NT2/D1 (cell line): ENCODE data around the gene EDEM3.
"Not testable (repeated sequence)": the region's sequence is repeated elsewhere in the genome, so short reads cannot be mapped to it uniquely, and the experiment has no call there.

Experiments
- DNase-seq: peaks from one replicate; pipeline ENCODE4 v3.0.0-alpha.2; 2011; ENCODE audit warnings: low read depth, low spot score
- H3K27me3 ChIP-seq: 2 replicates; pipeline ENCODE4 v1.6.0; 2011; ENCODE audit warnings: mild to moderate bottlenecking; ENCODE audit not compliant: insufficient read length, insufficient read depth
- H3K36me3 ChIP-seq: 2 replicates; pipeline ENCODE4 v1.6.1; 2011; ENCODE audit warnings: mild to moderate bottlenecking, low read length, mixed read lengths; ENCODE audit not compliant: insufficient read depth, insufficient read length
- H3K4me1 ChIP-seq: 2 replicates; pipeline ENCODE4 v1.5.1; 2011; ENCODE audit not compliant: insufficient read depth, insufficient read length
- H3K4me3 ChIP-seq: 2 replicates; pipeline ENCODE4 v1.5.1; 2011; ENCODE audit warnings: low read depth; ENCODE audit not compliant: insufficient read length
- H3K9ac ChIP-seq: 2 replicates; pipeline ENCODE4 v1.6.0; 2011; ENCODE audit warnings: low read depth; ENCODE audit not compliant: insufficient read length
- H3K9me3 ChIP-seq: 2 replicates; pipeline ENCODE4 v1.5.1; 2011; ENCODE audit warnings: mild to moderate bottlenecking, low read length; ENCODE audit not compliant: insufficient read depth
- SUZ12 ChIP-seq: IDR thresholded peaks from 2 replicates; pipeline ENCODE4 v1.6.1; 2011; ENCODE audit not compliant: insufficient read length, insufficient read depth; ENCODE audit errors: extremely low read depth
- YY1 ChIP-seq: IDR thresholded peaks from 2 replicates; pipeline ENCODE4 v1.6.1; 2011; ENCODE audit not compliant: insufficient read length, insufficient read depth
- ZNF274 ChIP-seq: IDR thresholded peaks from 2 replicates; pipeline ENCODE4 v1.6.1; 2011; ENCODE audit warnings: mild to moderate bottlenecking, low read depth, low read length

EDEM3 gene

DNA sequence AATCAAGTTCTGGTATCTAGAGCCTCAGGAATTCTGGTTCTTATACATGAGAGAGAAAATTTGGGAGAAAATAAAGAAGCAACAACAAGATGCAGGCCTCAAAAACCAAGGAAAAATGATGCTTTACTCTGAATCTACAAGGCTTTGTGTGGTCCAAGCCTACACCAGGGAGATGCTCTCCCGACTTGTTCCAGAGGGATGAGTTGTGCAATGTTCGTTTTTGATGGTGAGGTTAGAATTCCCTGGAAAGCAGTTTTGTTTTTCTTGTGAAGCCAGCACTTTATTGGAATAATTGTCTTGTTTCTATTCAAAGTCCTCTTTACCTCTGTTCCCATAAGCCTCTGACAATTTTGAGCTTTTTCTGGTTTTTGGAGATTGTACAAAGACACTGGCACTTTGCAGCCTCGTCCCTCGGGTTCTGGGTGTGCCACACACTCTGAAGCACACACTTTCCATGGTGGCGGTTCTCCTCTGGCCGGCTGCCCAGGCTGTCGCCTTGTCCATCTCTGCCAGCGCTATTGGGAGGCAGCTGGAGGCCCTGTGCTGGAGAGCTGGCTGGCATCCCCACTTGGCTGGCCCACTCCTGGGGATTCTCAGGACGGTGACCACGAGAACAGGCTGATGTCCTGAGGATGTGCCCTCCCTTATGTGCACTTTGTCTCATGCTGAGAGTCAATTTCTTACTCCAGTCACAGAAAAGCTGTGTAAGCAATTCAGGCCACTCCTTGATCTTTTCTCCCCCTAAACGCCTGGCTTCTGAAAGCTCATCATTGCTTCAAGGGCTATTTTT is 70.2 kb downstream of the EDEM3 start:
- H3K9ac ChIP-seq: no peak overlapping the region
- no peaks in the 10 kb centered on the region for H3K27me3 ChIP-seq
- H3K36me3 ChIP-seq: no peaks in the 10 kb centered on the region
- no peaks in the 10 kb centered on the region for H3K4me1 ChIP-seq
- TF ChIP-seq SUZ12 (no peak), ZNF274 (no peak), YY1 (no peak)
- no peak for DNase-seq
- peaks cover 30% of the 10 kb centered on the region for H3K9me3 ChIP-seq
- H3K4me3 ChIP-seq: no peak overlapping the region

DNA sequence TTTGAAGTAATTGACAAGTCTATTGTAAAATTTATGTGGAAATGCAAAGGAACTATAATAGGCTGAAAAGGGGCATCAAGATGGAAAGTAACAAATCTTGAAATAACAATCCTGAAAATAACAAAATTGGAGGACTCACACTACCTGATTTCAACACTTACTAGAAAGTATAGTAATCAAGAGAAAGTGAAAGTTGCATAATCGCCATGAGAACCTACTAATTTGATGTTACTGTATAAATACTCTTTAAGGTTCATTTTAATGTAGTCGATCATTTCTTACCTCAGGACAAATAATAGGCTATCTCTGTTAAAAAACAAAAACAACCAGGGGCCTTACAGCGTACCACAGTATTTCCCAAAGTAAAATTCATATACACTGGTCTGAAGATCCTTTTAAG is 71.7 kb downstream of the EDEM3 start:
- no peaks in the 10 kb centered on the region for H3K4me1 ChIP-seq
- TF ChIP-seq SUZ12 (no peak), YY1 (no peak), ZNF274 (no peak)
- H3K36me3 ChIP-seq: no peaks in the 10 kb centered on the region
- no peak overlapping the region for H3K4me3 ChIP-seq
- H3K9me3 ChIP-seq: peaks cover 33% of the 10 kb centered on the region
- H3K9ac ChIP-seq: no peak overlapping the region
- H3K27me3 ChIP-seq: no peaks in the 10 kb centered on the region
- no peak for DNase-seq

DNA sequence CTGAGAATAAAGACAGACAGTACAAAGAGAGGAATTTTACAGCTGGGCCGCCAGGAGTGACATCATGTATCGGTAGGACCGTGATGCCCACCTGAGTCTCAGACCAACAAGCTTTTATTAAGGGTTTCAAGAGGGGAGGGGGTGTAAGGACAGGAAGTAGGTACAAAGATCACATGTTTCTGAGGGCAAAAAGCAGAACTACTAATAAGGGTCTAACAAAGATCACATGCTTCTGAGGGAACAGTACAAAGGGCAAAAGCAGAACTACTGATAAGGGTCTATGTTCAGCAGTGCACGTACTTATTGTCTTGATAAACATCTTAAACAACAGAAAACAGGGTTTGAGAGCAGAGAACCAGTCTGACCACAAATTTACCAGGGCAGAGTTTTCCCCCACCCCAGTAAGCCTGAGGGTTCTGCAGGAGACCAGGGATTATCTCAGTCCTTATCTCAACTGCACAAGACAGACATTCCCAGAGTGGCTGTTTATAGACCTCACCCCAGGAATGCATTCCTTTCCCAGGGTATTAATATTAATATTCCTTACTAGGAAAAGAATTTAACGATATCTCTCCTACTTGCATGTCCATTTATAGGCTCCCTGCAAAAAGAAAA is 73.9 kb downstream of the EDEM3 start:
- not testable (repeated sequence) for H3K9ac ChIP-seq, H3K36me3 ChIP-seq, H3K27me3 ChIP-seq, H3K4me3 ChIP-seq, H3K4me1 ChIP-seq, DNase-seq
- peaks cover 33% of the 10 kb centered on the region for H3K9me3 ChIP-seq

DNA sequence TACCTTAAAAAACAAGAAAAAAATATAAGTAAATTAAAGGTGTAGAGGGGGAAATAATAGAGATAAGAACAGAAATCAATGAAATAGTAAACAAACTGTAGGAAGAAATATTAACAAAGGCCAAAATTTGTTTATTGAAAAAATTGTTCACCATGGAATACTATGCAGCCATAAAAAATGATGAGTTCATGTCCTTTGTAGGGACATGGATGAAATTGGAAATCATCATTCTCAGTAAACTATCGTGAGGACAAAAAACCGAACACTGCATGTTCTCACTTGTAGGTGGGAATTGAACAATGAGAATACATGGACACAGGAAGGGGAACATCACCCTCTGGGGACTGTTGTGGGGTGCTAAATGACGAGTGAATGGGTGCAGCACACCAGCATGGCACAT is 75.2 kb downstream of the EDEM3 start:
- H3K27me3 ChIP-seq, H3K36me3 ChIP-seq, DNase-seq, H3K4me3 ChIP-seq, H3K9ac ChIP-seq, H3K4me1 ChIP-seq: not testable (repeated sequence)
- peaks cover 33% of the 10 kb centered on the region for H3K9me3 ChIP-seq

DNA sequence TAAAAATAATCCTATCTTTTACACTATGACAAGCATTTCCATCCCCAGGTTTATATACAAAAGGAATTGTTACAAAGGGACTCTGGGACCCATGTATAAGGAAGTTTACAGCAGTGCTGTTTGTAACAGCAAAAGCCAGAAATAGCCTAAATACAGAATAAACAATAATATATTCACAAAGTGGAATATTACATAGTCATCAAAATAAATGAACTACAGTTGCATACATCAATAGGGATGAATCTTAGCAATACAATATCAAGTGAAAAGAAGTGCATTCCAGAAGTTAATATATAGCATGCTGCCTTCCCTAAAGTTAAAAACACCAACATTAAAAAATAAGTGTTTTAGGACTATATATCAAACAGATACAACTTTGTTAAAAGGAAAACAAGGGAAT is 77.3 kb downstream of the EDEM3 start:
- TF ChIP-seq YY1 (no peak), SUZ12 (no peak), ZNF274 (no peak)
- peaks cover 29% of the 10 kb centered on the region for H3K9me3 ChIP-seq
- H3K36me3 ChIP-seq: no peaks in the 10 kb centered on the region
- DNase-seq: no peak
- H3K27me3 ChIP-seq: no peaks in the 10 kb centered on the region
- H3K4me1 ChIP-seq: no peaks in the 10 kb centered on the region
- H3K9ac ChIP-seq: no peak overlapping the region
- no peak overlapping the region for H3K4me3 ChIP-seq

DNA sequence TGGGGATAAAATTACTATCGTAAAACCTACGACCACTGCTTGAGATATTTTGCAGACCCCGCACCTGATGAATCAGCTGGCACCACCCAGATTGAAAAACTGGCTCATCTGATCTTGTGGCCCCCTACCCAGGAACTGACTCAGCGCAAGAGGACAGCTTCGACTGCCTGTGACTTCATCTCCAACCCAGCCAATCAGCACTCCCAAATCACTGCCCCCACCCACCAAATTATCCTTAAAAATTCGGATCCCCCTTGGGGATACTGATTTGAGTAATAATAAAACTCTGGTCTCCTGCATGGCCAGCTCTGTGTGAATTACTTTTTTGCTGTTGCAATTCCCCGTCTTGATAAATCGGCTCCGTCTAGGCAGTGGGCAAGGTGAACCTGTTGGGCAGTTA is 81.4 kb downstream of the EDEM3 start:
- H3K4me3 ChIP-seq: no peak overlapping the region
- no peaks in the 10 kb centered on the region for H3K4me1 ChIP-seq
- H3K27me3 ChIP-seq: no peaks in the 10 kb centered on the region
- H3K9me3 ChIP-seq: no peaks in the 10 kb centered on the region
- no peaks in the 10 kb centered on the region for H3K36me3 ChIP-seq
- TF ChIP-seq YY1 (no peak), ZNF274 (no peak), SUZ12 (no peak)
- no peak for DNase-seq
- no peak overlapping the region for H3K9ac ChIP-seq

DNA sequence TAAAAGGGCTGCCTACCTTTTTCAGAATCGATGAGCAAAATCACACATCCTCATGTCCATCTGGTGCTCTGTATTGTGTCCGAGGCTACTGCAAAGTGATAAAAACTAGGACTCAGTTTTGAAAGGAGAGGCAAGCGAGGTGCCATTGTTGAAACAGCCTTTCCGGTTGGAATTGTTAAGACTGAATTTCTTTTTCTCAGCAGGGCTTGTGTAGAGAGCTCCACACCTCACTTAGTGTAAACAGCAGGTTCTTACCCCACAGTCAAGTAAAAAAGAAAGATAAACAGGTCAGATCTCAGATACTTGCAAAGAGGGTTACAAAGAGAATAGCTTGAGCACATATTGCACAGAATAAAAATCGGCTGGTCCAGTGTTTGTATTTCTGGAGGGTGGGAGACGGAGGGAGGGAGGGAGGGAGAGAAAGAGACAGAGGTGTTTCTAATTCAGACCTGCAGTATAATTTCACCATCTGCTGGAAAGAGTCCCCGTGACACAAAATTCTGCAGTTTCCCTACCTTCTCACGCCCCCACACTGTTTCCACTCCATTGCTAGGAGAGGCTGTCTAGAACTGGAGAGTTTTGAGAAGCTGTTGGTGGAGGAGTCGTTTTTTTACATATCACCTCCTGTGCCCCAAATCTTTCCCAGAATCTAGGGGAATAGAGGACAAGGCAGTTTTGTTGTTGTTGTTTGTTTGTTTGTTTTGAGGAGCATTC is 82.5 kb downstream of the EDEM3 start:
- no peaks in the 10 kb centered on the region for H3K27me3 ChIP-seq
- no peaks in the 10 kb centered on the region for H3K4me1 ChIP-seq
- H3K36me3 ChIP-seq: no peaks in the 10 kb centered on the region
- DNase-seq: no peak
- H3K9me3 ChIP-seq: no peaks in the 10 kb centered on the region
- TF ChIP-seq YY1: no peak
- TF ChIP-seq ZNF274: no peak
- no peak for TF ChIP-seq SUZ12
- no peak overlapping the region for H3K4me3 ChIP-seq
- no peak overlapping the region for H3K9ac ChIP-seq
